CD1c-positive myeloid dendritic cell (primary cell): ENCODE data around the gene STUB1.

Source experiments
- DNase-seq: peaks from one replicate; pipeline ENCODE4 v3.0.0-alpha.2; 2016; ENCODE audit errors: extremely low spot score

STUB1 gene

DNA sequence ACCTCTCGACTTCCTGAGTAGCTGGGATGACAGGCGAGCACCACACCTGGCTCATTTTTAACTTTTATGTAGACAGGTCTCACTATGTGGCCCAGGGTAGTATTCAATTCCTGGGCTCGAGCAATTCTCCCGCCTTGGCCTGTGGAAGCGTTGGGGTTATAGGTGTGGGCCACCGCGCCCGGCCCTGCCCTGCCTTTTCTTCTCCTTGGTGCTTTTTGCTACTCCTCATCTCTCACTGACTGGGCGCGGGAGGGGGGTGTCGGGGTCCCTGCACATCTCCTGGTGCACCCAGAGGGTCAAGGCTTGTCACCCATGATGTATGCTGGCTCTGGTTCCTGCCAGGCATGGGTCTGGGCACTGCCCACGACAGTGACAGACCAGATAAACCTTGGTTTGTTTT lies 35.7 kb upstream of the STUB1 start:
- no peak for DNase-seq

DNA sequence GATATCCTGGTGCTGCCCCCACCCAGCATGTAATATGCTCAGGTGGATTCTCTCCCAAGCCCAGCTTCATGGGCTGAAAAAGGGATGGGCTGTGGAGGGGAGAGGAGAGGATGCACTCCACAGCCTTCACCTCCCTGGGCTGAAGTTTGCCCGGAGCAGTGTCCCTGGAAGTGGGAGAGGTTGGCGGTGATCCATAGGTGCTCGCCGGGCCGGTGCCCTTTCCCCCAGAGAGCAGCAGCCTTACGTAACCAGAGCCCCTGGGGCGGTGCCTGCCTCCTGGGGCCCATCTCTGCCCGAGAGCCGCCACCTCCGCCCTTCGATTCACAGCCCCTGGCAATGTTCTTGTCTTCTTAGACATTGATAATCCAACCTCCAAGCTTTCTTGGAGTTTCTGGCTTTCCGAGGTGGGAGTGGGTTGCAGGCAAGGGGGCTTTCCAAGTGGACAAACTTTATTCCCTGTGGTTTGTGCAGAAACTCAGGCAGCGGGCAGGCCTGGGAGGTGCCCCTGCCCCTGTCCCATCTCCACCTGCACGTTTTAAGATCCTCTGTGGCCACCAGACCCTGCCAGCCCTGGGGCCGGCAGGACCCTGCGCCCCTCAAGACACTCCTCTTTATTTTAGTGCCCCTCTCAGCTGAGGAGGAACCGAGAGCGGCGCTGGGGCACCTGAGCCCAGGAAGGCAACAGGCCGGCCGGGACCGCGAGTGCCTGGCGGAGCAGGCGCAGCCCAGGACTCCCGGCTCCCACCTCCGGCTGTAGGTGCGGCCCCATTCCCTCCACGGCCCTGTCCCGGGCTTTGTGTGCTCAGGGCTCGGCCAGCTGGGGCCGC lies 34.1 kb upstream of the STUB1 start:
- DNase-seq = no peak

DNA sequence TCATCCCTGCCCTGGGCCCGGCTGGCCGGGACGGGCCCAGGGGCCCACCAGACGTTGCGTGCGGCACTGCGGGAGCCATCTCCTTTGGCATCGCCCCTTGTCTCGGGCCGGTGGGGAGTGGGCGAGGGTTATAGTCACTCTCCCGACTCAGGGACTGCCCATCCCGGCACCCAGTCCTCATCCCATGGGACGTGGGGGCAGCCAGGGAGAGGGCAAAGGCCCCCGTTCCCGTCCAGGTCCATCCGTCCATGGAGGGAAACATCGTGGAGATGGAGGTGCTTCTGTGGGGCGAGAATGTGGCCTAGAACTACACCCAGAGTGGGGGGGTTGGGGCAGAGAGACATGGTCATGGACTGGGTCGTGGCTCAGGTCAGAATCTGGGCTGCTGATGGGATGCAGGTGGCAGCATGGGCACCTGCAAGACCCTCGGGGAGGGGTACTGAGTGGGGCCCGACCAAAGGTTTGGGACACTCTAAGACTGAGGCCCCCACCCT lies 33.5 kb upstream of the STUB1 start:
- no peak for DNase-seq

DNA sequence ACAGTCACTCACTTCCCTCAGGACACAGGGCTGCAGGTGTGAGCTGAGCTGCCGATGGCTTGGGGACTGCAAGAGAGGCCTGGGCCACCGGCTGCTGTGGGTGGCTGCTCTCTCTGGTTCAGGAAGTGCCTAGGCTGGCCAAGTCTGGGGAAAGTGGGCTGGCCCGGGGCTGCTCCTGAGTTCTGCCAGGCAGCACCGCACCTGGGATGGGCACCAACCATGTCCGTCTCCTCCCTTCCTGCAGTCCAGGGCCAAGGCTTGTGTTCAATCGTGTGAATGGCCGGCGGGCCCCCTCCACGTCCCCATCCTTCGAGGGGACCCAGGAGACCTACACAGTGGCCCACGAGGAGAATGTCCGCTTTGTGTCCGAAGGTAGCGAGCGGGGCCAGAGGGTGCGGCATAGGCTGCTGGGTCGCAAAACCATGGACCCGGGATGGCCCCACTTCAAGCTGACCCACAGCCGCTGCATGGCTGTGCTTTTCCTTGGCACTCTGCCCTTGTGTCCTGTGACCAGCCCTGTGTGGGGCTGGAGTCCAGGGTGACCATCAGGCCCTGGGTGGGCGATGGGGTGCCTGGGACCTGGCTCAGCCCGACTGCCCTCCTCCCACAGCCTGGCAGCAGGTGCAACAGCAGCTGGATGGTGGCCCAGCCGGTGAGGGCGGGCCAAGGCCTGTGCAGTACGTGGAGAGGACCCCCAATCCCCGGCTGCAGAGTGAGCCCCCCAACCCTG lies 32.9 kb upstream of the STUB1 start:
- no peak for DNase-seq

DNA sequence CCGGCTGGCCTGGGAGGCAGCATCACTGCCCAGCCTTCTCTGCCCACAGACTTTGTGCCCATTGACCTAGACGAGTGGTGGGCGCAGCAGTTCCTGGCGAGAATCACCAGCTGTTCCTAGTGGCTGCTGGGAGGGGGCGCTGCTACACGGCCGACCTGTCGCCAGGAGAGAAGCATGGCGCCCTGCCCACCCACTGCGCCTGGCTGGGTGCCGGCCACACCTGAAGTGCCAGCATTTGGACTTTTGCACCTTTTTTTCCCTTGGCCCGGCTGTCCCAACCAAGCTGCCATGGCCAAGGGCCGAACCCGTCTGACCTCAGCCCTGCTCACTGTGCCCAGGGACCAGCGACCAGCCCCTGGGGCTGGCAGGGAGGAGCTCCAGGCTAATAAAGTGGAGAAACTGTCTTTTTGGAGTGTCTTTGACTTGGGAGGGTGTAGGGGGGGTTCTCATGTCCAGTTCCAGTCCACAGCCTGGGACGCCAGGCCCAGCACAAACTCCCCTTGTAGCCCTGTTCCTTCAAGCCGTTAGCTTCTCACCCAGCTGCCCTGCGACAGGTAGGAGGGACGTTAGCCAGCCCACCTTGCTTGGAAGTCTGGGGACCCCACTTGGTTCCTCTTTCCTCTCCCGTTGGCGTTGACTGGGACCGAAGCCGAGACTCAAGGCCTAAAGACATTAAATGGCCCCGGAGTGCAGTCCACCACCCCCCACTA lies 32.0 kb upstream of the STUB1 start:
- DNase-seq = peak; percentile 46

DNA sequence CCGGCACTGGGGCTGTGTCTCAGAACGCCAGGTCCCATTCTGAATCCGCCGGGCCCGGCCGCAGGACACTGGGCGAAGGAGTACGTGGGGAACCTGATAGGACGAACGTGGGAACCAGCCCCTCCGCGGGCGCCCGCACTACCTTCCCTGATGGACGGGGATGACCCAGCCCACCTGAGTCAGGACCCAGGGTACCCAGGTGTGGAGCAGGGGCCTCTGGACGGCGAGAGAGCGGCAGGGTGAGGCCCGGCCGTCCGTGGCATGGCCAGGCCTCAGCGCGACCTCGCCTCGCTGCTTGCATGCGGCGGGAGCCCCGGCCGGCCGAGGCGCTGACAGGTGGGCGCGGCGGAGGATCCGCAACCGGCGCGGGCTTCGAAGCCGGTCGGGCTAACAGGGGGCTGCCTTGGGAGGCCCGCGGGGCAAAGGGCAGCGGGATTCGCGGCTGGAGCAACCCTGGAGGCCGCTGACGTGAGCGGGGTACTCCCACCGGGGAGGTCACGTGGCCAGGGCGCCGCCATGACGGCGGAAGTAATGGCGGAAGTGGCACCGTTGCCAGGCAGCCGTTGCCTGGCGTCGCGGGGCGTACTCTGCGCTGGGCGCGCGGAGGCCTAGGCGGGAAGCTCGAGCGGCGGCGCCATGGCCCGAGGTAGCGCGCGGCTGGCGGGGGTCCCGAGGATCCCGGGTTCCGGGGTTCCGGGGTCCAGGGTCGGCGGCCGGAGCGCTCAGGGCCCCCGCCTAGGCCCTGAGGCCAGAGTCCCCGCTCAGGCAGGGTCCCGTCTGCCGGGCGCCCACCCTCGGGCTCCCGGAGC lies 31.2 kb upstream of the STUB1 start, which contains the start of gene WDR90:
Gene WDR90, plus strand, starts transcription at position 585 of the 809 bp plus-strand sequence. Its CDS starts 52 bp downstream, at position 637.
- DNase-seq = peak; percentile 97

DNA sequence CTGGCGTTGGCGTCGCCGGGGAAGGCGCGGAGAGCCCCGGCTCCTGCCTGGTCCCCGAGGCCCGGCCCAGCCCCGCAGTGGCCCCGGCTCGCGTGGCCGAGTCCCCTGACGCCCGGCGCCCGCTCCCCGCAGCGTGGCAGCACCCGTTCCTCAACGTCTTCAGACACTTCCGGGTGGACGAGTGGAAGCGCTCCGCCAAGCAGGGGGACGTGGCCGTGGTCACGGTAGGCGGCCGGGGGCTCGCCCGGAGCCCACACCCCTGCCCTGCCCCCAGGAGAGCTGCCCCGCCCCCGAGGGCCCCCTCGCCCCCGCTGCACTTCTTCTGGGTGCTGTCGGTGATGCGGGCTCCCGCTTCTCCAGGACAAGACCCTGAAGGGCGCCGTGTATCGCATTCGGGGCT lies 30.6 kb upstream of the STUB1 start:
- DNase-seq = no peak

DNA sequence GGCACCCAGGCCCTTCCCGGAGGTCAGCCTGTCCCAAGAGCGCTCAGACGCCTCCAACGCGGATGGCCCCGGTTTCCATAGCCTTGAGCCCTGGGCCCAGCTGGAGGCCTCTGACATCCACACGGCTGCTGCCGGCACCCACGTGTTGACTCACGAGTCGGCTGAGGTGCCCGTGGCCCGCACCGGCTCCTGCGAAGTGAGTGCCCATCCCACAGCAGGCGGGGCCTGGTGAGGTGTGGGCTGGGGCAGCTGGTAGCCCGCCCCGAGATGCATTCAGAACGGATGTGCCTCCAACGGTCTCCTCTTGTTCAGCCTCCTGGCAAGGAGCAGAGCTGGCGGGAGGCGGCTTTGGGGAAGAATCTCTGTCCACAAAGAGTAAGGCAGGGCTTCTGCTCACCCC lies 28.4 kb upstream of the STUB1 start:
- no peak for DNase-seq

DNA sequence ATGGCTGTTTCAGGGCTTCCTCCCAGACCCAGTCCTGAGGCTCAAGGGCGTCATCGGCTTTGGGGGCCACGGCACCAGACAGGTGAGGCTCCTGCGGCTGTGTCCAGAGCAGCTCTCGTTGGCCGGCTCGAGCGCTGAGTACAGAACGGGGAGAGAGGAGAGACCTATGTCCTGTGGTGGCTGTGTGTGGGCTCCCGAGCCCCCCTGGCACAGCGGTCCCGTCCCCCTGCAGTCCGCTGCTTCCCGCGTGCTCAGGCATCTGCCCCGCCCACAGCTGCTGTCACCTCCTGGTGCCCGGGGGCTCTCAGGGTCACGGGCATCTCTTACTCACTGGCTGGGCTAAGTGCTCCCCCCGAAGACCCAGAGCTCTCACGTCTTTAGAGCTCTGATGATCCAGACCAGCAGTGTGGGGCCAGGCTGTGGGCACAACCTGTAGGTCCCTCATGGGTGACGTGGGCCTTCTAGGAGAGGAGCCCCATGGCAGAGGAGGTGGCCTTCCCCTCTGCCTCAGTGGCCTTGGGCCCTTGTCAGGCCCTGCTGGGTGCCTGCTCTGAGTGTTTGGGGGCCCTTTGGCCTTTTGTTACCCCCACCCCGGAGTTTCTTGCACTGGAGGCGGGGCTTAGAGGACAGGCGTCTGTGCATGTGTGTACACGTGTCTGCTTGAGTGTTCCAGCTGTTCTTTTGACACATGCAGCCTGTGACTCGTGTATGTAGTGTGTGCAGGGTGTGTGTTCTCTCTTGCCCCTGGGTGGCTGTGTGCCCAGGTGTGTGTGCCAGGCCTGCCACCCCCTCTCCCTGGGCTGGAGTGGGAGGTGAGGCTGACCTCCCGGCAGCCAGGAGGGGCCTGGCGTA lies 27.5 kb upstream of the STUB1 start:
- DNase-seq = no peak

DNA sequence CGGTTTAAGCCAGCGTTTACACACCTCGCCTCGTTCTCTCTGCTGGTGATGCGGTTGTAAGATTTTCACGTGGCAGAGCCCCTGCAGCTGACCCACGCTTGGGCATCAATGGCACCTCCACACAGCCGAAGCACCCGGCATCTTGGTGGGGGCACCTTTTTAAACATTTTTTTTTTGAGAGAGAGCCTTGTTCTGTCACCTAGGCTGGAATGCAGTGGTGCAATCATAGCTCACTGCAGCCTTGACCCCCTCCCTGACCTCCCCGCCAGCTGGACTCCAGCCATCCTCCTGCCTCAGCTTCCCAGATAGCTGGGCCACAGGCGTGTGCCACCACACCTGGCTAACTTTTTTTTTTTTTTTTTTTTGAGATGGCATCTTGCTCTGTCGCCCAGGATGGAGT lies 26.2 kb upstream of the STUB1 start:
- DNase-seq = no peak

DNA sequence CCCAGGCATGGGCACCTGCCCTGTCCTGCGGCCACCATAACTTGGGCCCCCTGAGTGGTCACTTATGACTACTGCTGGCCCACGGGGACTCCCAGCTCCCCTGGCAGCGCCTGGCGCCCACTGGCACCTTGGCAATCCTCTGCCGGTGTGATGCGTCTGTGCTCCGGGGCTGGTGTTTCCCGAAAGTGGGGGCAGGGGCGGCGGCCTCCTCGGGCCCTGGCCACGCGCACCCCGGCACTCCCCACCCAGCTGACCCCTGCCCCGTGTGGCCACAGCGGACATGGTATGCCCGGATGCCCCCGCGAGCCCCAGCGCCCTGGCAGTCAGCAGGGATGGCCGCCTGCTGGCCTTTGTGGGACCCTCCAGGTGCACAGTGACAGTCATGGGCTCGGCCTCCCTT lies 22.7 kb upstream of the STUB1 start:
- DNase-seq = no peak

DNA sequence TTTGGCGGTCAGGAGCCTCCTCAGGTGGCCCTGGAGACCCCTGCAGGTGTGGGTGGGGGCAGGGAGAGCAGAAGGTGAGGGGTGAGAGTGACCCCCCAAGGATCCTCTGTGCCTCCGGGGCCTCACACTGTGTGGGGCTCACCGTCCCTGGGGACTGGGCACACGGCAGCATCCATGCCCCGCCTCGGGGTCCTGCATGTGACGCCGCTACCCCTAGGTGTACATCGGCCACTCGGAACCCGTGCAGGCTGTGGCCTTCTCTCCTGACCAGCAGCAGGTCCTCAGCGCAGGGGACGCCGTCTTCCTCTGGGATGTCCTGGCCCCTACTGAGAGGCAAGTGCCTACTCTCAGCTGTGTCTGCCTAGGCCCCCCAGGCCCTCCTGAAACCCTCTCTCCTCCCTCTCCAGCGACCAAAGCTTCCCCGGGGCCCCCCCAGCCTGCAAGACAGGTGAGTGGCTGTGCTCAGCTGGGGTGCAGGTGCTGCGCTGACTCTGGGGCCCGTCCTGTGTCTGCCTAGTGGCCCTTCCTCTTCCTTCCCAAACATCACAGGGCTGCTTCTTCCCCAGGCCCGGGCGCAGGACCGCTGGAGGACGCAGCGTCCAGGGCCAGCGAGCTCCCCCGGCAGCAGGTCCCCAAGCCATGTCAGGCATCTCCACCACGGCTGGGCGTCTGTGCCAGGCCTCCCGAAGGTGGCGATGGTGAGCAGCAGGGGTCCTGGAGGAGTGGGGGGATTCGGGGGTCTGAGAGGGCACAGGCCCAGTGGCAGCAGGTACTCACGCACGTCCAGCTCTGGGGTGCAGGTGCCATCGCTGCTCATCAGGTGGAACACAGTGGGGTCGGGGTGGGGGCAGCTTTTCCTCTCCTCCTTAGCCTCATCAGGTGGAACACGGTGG lies 21.3 kb upstream of the STUB1 start:
- DNase-seq = no peak

DNA sequence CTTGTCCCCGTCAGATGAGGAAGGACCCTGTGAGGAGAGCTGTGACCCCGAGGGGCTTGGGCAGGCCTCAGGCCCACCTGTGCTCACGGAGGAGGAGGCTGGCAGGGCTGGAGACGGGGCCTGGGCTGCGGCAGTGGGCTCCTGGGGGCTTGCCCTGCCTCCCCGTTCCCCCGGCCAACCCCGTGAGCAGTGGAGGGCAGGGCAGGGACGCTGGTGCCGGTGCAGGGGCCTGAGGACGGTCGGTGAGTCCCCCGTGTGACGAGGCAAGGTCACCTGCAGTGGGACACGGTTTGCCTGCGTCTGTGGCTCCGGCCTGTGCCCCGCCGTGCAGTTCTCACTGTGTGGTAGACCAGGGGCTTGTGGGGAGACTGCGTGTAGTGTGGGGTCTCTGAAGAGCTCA lies 20.6 kb upstream of the STUB1 start:
- no peak for DNase-seq

DNA sequence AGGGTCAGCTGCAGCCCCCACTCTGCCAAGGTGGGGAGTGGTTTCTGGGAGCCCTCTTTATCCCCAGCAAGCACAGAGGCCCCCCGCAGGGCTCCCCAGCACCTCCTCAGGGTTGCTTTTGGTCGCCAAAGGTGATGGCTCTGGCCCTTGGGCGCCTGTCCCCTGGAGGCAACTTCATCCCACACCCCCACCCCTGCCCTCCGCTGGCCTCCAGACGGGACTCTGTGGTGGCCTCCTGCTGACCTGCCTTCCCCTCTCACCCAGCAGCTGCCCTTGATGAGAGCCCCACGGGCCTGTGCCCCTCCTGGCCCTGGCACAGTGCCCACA lies 20.1 kb upstream of the STUB1 start:
- no peak for DNase-seq

DNA sequence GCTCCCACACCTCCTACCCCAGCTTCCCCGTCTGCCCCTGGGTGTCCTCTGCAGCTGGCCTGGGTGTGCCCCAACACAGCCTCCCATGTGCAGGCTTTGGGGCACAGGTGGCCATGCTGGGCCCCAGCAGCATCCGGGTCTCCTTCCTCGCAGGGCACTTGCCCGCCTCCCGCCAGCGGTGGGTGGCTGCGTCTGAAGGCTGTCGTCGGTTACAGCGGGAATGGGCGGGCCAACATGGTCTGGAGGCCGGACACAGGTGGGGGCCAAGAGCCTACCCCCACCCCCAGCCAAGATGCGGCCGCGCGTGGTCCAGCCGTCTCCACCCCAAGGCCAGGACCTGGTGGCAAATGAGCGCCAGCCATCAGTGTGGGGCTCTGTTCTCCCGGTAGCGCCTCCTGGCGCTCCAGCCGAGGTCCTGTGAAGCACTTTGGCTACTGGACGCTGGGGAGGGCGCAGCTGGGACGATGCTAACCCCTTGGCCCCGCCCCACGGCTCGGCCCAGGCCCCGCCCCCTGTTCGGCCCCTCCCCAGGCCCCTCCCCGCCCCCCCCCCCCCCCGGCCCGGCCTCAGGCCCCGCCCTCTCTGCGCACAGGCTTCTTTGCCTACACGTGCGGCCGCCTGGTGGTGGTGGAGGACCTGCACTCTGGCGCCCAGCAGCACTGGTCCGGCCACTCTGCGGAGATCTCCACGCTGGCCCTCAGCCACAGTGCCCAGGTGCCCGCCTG lies 19.6 kb upstream of the STUB1 start:
- DNase-seq = peak; percentile 92

DNA sequence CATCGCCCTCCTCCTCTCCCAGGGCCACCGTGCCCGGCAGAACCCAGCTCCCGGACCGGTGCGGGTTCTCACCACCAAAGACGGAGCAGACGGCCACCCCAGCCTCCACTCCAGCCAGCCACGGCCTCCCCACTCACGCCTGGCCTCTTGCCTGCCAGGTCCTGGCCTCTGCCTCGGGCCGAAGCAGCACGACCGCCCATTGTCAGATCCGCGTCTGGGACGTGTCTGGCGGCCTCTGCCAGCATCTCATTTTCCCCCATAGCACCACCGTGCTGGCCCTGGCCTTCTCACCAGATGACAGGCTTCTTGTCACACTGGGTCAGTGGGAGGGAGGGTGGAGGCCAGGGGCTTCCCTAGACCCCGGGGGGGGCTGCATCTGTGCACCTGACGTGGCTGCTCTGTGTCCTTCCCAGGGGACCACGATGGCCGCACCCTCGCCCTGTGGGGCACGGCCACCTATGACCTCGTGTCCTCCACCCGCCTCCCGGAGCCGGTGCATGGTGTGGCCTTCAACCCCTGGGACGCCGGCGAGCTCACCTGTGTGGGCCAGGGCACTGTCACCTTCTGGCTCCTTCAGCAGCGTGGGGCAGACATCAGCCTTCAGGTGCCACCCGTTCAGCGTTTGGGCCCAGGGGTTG lies 18.9 kb upstream of the STUB1 start:
- no peak for DNase-seq

DNA sequence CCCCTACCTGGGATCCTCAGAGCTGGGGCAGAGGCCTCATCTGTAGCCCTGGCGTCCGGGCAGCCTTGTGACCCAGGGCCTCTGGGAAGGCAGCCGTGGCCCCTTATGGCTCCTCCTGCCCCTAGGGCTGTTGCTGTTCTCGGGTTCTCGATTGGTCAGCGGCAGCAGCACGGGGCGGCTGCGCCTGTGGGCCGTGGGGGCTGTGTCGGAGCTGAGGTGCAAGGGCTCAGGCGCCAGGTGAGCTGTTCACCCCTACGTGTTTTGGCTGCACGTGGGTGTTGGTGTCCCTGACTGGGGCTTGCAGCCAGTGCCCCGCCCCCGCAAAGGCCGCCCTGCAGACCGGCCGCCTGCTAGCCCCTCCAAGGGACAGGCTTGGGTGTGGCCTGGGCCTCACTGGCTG lies 18.1 kb upstream of the STUB1 start:
- DNase-seq = no peak

DNA sequence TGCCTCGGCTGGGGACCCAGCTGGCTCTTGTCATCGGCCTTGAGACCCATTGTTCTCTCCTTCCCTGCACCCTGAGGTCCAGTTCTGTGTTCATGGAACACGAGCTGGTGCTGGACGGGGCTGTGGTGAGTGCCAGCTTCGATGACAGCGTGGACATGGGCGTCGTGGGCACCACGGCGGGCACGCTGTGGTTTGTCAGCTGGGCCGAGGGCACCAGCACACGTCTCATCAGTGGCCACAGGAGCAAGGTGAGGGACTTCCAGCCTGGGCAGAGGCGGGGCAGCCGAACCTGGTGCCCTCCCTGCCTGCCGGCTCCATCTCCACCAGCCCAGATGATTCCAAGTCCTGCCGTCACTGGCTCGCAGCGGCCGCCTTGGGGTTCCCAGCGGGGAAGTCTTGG lies 17.6 kb upstream of the STUB1 start:
- no peak for DNase-seq

DNA sequence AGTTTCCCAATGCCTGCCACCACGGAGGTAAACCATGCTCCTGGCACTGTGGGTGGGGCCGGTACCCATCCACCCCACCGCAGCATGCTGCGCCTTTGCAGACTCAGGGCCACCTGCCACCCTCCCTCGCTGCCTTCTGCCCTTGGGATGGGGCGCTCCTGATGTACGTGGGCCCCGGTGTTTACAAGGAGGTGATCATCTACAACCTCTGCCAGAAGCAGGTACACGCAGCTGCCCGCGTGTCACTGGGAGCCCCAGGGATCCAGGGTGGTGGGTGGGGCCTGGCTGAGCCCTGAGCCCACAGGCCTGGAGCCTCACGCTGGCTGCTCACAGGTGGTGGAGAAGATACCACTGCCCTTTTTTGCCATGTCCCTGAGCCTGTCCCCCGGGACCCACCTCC lies 13.6 kb upstream of the STUB1 start:
- no peak for DNase-seq
